H1 (cell line): ENCODE results near the gene HTR3B. TPM values are rescaled to one million over a fixed set of nuclear protein-coding genes. Genes with fewer than 3 reads are reported as not detected.
A peak's percentile ranks its signal among the peaks of the same experiment; 100 is the strongest.

Experiments used
- NANOG ChIP-seq: IDR thresholded peaks from 2 replicates; pipeline ENCODE4 v1.6.1; 2011; ENCODE audit warnings: low read length, low read depth, mild to moderate bottlenecking, inconsistent platforms; ENCODE audit not compliant: insufficient read depth, poor library complexity, severe bottlenecking
- PHF8 ChIP-seq: fragments of 200-600 bp; sonication (generic); conservative IDR thresholded peaks from 2 replicates; pipeline ENCODE4 v1.7.1; 2012; ENCODE audit warnings: low read depth, mild to moderate bottlenecking, inconsistent platforms, low read length, moderate library complexity
- RFX5 ChIP-seq: IDR thresholded peaks from 2 replicates; pipeline ENCODE4 v1.6.1; 2011; ENCODE audit warnings: low read depth, low read length, improper control_type of control experiment, borderline replicate concordance
- RNF2 ChIP-seq: fragments of 200-900, 300-1000 bp; sonication (generic); IDR thresholded peaks from 2 replicates; pipeline ENCODE4 v1.7.1; 2016; ENCODE audit warnings: borderline replicate concordance, low read depth, mild to moderate bottlenecking, antibody characterized with exemption, low read length; ENCODE audit not compliant: poor library complexity, severe bottlenecking; ENCODE audit errors: missing control alignments
- SAP30 ChIP-seq: fragments of 300-600 bp; sonication (generic); IDR thresholded peaks from 2 replicates; pipeline ENCODE4 v1.7.1; 2012; ENCODE audit warnings: low read length, moderate library complexity, mild to moderate bottlenecking, inconsistent platforms; ENCODE audit not compliant: insufficient read depth, insufficient replicate concordance
- SRF ChIP-seq: IDR thresholded peaks from 2 replicates; pipeline ENCODE4 v1.6.1; 2011; ENCODE audit warnings: mild to moderate bottlenecking, low read depth, low read length, moderate library complexity
- YY1 ChIP-seq: IDR thresholded peaks from 2 replicates; pipeline ENCODE4 v1.6.1; 2011; ENCODE audit warnings: low read depth, mild to moderate bottlenecking, low read length
- polyA plus RNA-seq, 7 experiments: library from polyadenylated mRNA; depleted of rRNA in 3 of 7; stranded (reverse) in 5 of 7; unstranded in 2 of 7; fragments of >200 nt in 5 of 7; fragments of 200-250 nt in 2 of 7; gene quantifications; 1 replicate in 5 of 7; 2 replicates in 1 of 7; 4 replicates in 1 of 7; pipeline versions ENCODE4 v1.2.1 to v1.2.3, GENCODE V29; 2011 to 2013; ENCODE audit warnings: missing spikeins in 2 of 7, mixed read lengths in 2 of 7
- total RNA-seq: library from RNA; stranded (reverse); fragmentation: NEBNext Ultra II Directional; extraction: Animal tissue kit (Norgen Biotek cat#: 25700); gene quantifications from 2 replicates; pipeline ENCODE4 v1.2.1, GENCODE V29; 2021
- TF ChIP-seq, protein P1 (sequence below): fragments of 300-600 bp; sonication (generic); IDR thresholded peaks from 2 replicates; pipeline ENCODE4 v1.7.1; 2012; ENCODE audit warnings: low read length, moderate library complexity, mild to moderate bottlenecking, inconsistent platforms; ENCODE audit not compliant: insufficient replicate concordance

HTR3B gene
- total and polyA plus RNA-seq, 2 of the 8 experiments (the other 6 are each of a cell fraction or from before 2014, with no cell fraction given) = not detected

DNA sequence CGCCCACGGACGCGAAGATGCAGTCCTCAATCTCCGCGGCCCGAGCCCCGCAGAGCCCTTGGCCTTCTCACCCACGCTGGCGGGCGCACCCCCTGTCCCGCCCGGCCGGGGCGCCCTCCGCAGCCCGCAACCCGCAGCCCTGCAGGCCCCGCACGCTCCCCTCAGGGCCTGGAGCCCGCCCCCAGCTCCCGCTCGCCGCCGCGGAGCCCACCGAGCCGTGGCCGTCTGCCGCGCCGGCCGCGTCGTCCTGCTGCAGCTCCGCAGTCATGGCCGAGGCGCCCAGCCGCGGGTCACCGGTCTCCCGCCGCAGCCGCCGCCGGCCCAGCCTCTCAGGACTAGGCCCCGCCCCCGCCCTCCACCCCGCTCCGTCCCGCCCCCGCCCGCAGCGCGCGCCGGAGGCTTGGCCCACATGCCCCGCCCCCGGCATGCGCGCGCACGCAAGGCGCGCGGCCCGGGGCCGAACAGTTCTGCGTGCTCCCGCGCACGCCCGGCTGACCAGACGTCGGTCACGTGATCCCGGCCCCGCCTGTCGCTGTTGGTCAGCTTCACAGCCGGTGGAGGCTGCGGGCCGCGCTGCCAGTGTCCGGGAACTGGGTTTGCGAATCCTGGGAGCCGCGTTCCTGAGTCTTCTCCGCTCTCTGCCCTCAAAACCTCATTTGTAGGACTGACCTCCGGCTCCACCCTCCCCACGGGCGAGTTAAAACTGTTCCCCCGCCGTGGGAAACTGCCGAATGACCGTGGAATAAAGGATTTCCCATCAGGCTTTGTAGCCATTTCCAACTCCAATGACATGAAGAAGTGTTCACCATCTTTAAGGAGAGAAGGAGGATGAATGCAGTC is 29.1 kb upstream of the HTR3B start, which contains the start of gene USP28 (continued):
- TF ChIP-seq, protein P1, sequence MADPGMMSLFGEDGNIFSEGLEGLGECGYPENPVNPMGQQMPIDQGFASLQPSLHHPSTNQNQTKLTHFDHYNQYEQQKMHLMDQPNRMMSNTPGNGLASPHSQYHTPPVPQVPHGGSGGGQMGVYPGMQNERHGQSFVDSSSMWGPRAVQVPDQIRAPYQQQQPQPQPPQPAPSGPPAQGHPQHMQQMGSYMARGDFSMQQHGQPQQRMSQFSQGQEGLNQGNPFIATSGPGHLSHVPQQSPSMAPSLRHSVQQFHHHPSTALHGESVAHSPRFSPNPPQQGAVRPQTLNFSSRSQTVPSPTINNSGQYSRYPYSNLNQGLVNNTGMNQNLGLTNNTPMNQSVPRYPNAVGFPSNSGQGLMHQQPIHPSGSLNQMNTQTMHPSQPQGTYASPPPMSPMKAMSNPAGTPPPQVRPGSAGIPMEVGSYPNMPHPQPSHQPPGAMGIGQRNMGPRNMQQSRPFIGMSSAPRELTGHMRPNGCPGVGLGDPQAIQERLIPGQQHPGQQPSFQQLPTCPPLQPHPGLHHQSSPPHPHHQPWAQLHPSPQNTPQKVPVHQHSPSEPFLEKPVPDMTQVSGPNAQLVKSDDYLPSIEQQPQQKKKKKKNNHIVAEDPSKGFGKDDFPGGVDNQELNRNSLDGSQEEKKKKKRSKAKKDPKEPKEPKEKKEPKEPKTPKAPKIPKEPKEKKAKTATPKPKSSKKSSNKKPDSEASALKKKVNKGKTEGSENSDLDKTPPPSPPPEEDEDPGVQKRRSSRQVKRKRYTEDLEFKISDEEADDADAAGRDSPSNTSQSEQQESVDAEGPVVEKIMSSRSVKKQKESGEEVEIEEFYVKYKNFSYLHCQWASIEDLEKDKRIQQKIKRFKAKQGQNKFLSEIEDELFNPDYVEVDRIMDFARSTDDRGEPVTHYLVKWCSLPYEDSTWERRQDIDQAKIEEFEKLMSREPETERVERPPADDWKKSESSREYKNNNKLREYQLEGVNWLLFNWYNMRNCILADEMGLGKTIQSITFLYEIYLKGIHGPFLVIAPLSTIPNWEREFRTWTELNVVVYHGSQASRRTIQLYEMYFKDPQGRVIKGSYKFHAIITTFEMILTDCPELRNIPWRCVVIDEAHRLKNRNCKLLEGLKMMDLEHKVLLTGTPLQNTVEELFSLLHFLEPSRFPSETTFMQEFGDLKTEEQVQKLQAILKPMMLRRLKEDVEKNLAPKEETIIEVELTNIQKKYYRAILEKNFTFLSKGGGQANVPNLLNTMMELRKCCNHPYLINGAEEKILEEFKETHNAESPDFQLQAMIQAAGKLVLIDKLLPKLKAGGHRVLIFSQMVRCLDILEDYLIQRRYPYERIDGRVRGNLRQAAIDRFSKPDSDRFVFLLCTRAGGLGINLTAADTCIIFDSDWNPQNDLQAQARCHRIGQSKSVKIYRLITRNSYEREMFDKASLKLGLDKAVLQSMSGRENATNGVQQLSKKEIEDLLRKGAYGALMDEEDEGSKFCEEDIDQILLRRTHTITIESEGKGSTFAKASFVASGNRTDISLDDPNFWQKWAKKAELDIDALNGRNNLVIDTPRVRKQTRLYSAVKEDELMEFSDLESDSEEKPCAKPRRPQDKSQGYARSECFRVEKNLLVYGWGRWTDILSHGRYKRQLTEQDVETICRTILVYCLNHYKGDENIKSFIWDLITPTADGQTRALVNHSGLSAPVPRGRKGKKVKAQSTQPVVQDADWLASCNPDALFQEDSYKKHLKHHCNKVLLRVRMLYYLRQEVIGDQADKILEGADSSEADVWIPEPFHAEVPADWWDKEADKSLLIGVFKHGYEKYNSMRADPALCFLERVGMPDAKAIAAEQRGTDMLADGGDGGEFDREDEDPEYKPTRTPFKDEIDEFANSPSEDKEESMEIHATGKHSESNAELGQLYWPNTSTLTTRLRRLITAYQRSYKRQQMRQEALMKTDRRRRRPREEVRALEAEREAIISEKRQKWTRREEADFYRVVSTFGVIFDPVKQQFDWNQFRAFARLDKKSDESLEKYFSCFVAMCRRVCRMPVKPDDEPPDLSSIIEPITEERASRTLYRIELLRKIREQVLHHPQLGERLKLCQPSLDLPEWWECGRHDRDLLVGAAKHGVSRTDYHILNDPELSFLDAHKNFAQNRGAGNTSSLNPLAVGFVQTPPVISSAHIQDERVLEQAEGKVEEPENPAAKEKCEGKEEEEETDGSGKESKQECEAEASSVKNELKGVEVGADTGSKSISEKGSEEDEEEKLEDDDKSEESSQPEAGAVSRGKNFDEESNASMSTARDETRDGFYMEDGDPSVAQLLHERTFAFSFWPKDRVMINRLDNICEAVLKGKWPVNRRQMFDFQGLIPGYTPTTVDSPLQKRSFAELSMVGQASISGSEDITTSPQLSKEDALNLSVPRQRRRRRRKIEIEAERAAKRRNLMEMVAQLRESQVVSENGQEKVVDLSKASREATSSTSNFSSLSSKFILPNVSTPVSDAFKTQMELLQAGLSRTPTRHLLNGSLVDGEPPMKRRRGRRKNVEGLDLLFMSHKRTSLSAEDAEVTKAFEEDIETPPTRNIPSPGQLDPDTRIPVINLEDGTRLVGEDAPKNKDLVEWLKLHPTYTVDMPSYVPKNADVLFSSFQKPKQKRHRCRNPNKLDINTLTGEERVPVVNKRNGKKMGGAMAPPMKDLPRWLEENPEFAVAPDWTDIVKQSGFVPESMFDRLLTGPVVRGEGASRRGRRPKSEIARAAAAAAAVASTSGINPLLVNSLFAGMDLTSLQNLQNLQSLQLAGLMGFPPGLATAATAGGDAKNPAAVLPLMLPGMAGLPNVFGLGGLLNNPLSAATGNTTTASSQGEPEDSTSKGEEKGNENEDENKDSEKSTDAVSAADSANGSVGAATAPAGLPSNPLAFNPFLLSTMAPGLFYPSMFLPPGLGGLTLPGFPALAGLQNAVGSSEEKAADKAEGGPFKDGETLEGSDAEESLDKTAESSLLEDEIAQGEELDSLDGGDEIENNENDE = no peak
- peak; percentile 60 for TF ChIP-seq PHF8
- no peak for TF ChIP-seq SRF
- TF ChIP-seq RFX5 = no peak
- TF ChIP-seq RNF2 = no peak
- no peak for TF ChIP-seq NANOG
- no peak for TF ChIP-seq SAP30
- peak; percentile 68; the same call in 1 of the 2 replicates for TF ChIP-seq YY1
